NB4 (cell line): Measurements from ENCODE around the gene COL4A2.

ENCODE experiments used
- TF ChIP-seq, protein P1 (sequence below): IDR thresholded peaks from one replicate; pipeline ENCODE4 v1.5.1; 2012; ENCODE audit warnings: low read depth, low read length
- TF ChIP-seq, protein P2 (sequence below): IDR thresholded peaks from 2 replicates; pipeline ENCODE4 v1.6.1; 2011; ENCODE audit warnings: low read depth, low read length

DNA sequence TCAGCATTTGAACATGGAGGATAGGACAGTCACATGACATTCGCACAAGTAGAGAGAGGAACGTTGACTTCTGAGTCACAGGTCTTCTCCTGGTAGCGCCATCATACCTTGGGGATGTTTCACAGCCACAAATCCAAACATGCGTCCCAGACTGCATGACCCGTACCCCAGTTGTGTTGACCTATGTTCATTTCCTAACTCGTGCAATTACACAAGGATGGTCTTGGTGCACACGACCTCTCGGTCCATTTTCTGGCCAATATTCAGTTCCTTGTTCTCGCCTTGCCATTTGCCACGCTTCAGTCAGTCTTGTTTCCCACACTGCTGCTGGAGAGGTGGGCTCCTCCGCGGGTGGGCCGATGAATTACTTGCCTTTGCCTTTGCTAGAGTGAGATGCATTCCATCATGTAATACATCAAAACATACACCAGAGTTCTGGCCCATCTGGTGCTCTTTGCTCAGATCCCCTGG, 87.3 kb downstream of the COL4A2 start:
- TF ChIP-seq, protein P1, sequence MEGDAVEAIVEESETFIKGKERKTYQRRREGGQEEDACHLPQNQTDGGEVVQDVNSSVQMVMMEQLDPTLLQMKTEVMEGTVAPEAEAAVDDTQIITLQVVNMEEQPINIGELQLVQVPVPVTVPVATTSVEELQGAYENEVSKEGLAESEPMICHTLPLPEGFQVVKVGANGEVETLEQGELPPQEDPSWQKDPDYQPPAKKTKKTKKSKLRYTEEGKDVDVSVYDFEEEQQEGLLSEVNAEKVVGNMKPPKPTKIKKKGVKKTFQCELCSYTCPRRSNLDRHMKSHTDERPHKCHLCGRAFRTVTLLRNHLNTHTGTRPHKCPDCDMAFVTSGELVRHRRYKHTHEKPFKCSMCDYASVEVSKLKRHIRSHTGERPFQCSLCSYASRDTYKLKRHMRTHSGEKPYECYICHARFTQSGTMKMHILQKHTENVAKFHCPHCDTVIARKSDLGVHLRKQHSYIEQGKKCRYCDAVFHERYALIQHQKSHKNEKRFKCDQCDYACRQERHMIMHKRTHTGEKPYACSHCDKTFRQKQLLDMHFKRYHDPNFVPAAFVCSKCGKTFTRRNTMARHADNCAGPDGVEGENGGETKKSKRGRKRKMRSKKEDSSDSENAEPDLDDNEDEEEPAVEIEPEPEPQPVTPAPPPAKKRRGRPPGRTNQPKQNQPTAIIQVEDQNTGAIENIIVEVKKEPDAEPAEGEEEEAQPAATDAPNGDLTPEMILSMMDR = no peak
- TF ChIP-seq, protein P2, sequence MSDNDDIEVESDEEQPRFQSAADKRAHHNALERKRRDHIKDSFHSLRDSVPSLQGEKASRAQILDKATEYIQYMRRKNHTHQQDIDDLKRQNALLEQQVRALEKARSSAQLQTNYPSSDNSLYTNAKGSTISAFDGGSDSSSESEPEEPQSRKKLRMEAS = no peak
